ENCODE measurements around the gene GRWD1.

GRWD1 gene

DNA sequence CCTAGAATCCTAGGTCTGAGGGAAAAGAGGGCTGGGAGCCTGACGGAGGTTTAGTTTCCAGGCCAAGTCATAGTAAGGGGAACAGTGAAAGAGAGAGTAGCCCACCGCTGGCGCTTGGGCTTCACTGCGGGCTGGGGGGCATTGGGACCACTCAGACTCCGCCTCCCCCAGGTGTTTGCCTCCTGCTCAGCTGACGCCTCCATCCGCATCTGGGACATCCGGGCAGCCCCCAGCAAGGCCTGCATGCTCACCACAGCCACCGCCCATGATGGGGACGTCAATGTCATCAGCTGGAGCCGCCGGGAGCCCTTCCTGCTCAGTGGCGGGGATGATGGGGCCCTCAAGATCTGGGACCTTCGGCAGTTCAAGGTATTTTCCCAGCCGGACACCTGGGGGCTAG, 5.1 kb downstream of the GRWD1 start:
- TF ChIP-seq MYC (IDR thresholded peaks at IDR 0.05; ENCODE audit: low read depth, low read length) (no peak), MAX (IDR thresholded peaks at IDR 0.05; ENCODE audit: low read depth, low read length) (no peak), POLR2A (IDR thresholded peaks at IDR 0.05; ENCODE audit: extremely low read depth, insufficient read length) (no peak)
- TF ChIP-seq, protein P1, sequence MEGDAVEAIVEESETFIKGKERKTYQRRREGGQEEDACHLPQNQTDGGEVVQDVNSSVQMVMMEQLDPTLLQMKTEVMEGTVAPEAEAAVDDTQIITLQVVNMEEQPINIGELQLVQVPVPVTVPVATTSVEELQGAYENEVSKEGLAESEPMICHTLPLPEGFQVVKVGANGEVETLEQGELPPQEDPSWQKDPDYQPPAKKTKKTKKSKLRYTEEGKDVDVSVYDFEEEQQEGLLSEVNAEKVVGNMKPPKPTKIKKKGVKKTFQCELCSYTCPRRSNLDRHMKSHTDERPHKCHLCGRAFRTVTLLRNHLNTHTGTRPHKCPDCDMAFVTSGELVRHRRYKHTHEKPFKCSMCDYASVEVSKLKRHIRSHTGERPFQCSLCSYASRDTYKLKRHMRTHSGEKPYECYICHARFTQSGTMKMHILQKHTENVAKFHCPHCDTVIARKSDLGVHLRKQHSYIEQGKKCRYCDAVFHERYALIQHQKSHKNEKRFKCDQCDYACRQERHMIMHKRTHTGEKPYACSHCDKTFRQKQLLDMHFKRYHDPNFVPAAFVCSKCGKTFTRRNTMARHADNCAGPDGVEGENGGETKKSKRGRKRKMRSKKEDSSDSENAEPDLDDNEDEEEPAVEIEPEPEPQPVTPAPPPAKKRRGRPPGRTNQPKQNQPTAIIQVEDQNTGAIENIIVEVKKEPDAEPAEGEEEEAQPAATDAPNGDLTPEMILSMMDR (IDR thresholded peaks at IDR 0.05; ENCODE audit: low read depth, low read length) = no peak
- DNase-seq (ENCODE audit: low read depth) = peak; percentile 30
- H3K4me3 ChIP-seq (ENCODE audit: low read depth, low read length) = no peak overlapping the region

DNA sequence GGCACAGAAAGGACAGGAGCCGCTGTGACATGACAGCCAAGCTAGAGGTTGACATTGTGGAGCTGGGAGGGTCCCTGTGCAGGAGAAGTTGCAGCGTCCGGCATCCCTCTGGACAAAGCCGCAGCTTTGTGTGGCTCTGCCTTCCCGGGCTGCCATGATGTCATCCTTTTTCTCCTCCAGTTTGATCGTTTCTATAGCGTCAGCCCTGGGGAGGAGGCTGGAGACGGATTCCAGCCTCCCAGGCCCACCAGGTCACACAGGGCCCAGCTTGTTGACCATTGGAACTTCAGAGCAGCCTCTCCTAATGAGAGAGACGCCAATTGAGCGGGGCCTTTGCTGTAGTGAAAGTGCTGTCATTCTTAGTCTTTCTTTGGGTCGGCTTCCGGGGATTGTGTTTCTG, 5.8 kb downstream of the GRWD1 start:
- TF ChIP-seq MAX (IDR thresholded peaks at IDR 0.05; ENCODE audit: low read depth, low read length) = no peak
- TF ChIP-seq, protein P1 (IDR thresholded peaks at IDR 0.05; ENCODE audit: low read depth, low read length) = no peak
- TF ChIP-seq MYC (IDR thresholded peaks at IDR 0.05; ENCODE audit: low read depth, low read length) = no peak
- TF ChIP-seq POLR2A (IDR thresholded peaks at IDR 0.05; ENCODE audit: extremely low read depth, insufficient read length) = no peak
- no peak overlapping the region for H3K4me3 ChIP-seq (ENCODE audit: low read depth, low read length)
- no peak for DNase-seq (ENCODE audit: low read depth)

DNA sequence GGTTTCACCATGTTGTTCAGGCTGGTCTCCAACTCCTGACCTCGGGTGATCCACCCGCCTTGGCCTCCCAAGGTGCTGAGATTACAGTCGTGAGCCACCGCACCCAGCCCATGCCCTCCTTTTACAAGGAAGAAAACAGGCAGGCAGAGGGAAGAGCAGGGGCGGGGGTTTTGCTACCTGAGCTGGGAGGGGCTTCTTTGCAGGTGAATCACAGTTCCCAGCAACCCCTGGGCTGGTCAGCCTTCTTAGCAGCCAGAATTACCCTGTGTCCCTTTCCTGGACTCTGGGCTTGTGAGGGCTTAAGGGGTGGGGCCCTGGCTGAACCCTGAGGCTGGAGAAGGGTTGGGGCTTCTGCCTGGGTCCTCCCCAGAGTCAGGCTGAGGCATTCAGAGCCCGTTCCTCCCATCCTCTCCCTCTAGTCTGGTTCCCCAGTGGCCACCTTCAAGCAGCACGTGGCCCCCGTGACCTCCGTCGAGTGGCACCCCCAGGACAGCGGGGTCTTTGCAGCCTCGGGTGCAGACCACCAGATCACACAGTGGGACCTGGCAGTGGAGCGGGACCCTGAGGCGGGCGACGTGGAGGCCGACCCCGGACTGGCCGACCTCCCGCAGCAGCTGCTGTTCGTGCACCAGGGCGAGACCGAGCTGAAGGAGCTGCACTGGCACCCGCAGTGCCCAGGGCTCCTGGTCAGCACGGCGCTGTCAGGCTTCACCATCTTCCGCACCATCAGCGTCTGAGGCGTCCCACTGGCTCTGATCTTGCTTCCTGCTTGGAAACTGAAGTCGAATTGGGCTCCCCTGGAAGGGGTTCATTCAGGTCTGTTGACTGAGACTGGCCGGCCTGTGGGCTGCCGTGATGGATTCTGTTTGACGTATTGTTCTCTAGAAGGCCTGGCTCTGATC, 6.8 kb downstream of the GRWD1 start:
- no peak for DNase-seq (ENCODE audit: low read depth)
- no peak overlapping the region for H3K4me3 ChIP-seq (ENCODE audit: low read depth, low read length)
- TF ChIP-seq MYC (IDR thresholded peaks at IDR 0.05; ENCODE audit: low read depth, low read length) (no peak), MAX (IDR thresholded peaks at IDR 0.05; ENCODE audit: low read depth, low read length) (no peak), POLR2A (IDR thresholded peaks at IDR 0.05; ENCODE audit: extremely low read depth, insufficient read length) (no peak)
- TF ChIP-seq, protein P1 (IDR thresholded peaks at IDR 0.05; ENCODE audit: low read depth, low read length) = no peak

DNA sequence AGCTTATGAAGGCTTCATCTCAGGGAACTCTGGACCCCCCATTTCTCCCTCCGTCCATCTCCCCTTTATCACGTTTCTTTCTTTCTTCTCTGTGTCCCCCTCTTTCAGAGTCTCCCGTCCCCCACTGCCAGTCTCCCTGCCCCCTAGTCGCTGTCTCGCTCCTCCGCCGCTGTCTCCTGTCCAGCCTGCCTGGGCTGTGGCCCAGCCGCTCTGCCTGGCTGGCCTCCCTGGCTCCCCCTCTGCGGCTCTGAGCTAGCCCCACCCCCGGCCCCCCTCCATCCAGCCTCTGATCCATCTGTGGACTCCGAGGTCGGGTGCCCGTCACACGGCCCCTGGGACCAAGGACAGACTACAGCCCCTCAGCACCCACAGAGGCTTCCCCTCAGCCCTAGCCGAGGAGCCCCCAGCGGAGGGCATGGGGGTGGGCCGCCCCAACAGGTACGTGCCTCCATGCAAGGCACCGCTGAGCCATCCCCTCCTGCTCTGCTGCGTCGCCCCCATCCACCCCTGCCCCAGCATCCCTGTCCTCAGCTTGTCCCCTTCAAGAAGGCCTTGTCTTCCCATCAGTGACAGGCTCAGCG, 8.5 kb downstream of the GRWD1 start:
- no peak for DNase-seq (ENCODE audit: low read depth)
- H3K4me3 ChIP-seq (ENCODE audit: low read depth, low read length) = no peak overlapping the region
- TF ChIP-seq POLR2A (IDR thresholded peaks at IDR 0.05; ENCODE audit: extremely low read depth, insufficient read length) (no peak), MYC (IDR thresholded peaks at IDR 0.05; ENCODE audit: low read depth, low read length) (no peak), MAX (IDR thresholded peaks at IDR 0.05; ENCODE audit: low read depth, low read length) (no peak)
- TF ChIP-seq, protein P1 (IDR thresholded peaks at IDR 0.05; ENCODE audit: low read depth, low read length) = no peak

- no peak within 1 kb of the TSS for H3K4me3 ChIP-seq (ENCODE audit: low read depth, low read length)
- DNase-seq (ENCODE audit: low read depth) = no peak
- no peak for TF ChIP-seq POLR2A (IDR thresholded peaks at IDR 0.05; ENCODE audit: extremely low read depth, insufficient read length)
- TF ChIP-seq, protein P1 (IDR thresholded peaks at IDR 0.05; ENCODE audit: low read depth, low read length) = no peak
- TF ChIP-seq MYC (IDR thresholded peaks at IDR 0.05; ENCODE audit: low read depth, low read length) = no peak
- TF ChIP-seq MAX (IDR thresholded peaks at IDR 0.05; ENCODE audit: low read depth, low read length) = no peak
These were observed 9.6 kb downstream of the GRWD1 start, which contains the start of gene KCNJ14 for GRCh38 chr19:48455171-48455907. Gene KCNJ14 (plus strand): TSS chr19:48455574. CDS start chr19:48461725, 6,151 bp downstream.

All from NB4 (cell line).